ENCODE results near the gene ALB. TPM values are rescaled to one million over a fixed set of nuclear protein-coding genes. Genes with fewer than 3 reads are reported as not detected.

Gene ALB
- total RNA-seq, 1 experiment from 2014 or later, result 23.4 TPM

- ChIA-PET POLR2A (interaction anchor here (0.5 kb wide), 1 partner anchor 40 kb away, joined by 3 read pairs; no protein-coding TSS in a partner anchor), CTCF (no interaction called here)
- Mint-ChIP-seq H3K27me3 (ENCODE audit: low read depth) (no peaks in the 10 kb centered on the region), H3K4me3 (no peak overlapping the region), H3K4me1 (no peaks in the 10 kb centered on the region), H3K36me3 (no peaks in the 10 kb centered on the region), H3K9me3 (peaks cover 11% of the 10 kb centered on the region), H3K27ac (no peak overlapping the region)
- no peak for TF ChIP-seq USF1 (CRISPR knock-in tag; IDR thresholded peaks at IDR 0.05)
- TF ChIP-seq ZBTB43 (CRISPR knock-in tag; IDR thresholded peaks at IDR 0.05), result no peak
- TF ChIP-seq OVOL2 (CRISPR knock-in tag; IDR thresholded peaks at IDR 0.05; ENCODE audit: borderline replicate concordance), result no peak
- no peak for TF ChIP-seq MLX (CRISPR knock-in tag; IDR thresholded peaks at IDR 0.05)
- TF ChIP-seq HMGXB4 (CRISPR knock-in tag; IDR thresholded peaks at IDR 0.05), result no peak
- TF ChIP-seq GRHL2 (CRISPR knock-in tag; IDR thresholded peaks at IDR 0.05; ENCODE audit: insufficient replicate concordance, severe bottlenecking), result no peak
- TF ChIP-seq STAT6 (CRISPR knock-in tag; conservative IDR thresholded peaks at IDR 0.05; ENCODE audit: low read depth), result no peak
- TF ChIP-seq ZNF121 (CRISPR knock-in tag; IDR thresholded peaks at IDR 0.05), result no peak
- TF ChIP-seq GABPB1 (CRISPR knock-in tag; IDR thresholded peaks at IDR 0.05), result no peak
- TF ChIP-seq TEAD1 (CRISPR knock-in tag; IDR thresholded peaks at IDR 0.05), result no peak
- TF ChIP-seq USF2 (CRISPR knock-in tag; IDR thresholded peaks at IDR 0.05), result no peak
- no peak for TF ChIP-seq AFF4 (CRISPR knock-in tag; IDR thresholded peaks at IDR 0.05; ENCODE audit: borderline replicate concordance)
- no peak for DNase-seq (ENCODE audit: low spot score)
- ATAC-seq, result no peak
These were observed 20.6 kb upstream of the ALB start for GRCh38 chr4:73383452-73383851.

GRCh38 chr4:73387552-73387951, 16.5 kb upstream of the ALB start:
- Mint-ChIP-seq H3K4me1 (no peaks in the 10 kb centered on the region), H3K36me3 (no peaks in the 10 kb centered on the region), H3K4me3 (no peak overlapping the region), H3K9me3 (peaks cover 18% of the 10 kb centered on the region), H3K27me3 (ENCODE audit: low read depth) (no peaks in the 10 kb centered on the region), H3K27ac (no peak overlapping the region)
- ChIA-PET CTCF (no interaction called here), POLR2A (no interaction called here)
- no peak for DNase-seq (ENCODE audit: low spot score)
- no peak for ATAC-seq
- no peak for TF ChIP-seq FOXK1 (CRISPR knock-in tag; IDR thresholded peaks at IDR 0.05)
- TF ChIP-seq MXD4 (CRISPR knock-in tag; IDR thresholded peaks at IDR 0.05; ENCODE audit: borderline replicate concordance), result no peak
- TF ChIP-seq FOXJ3 (CRISPR knock-in tag; IDR thresholded peaks at IDR 0.05; ENCODE audit: borderline replicate concordance), result no peak
- no peak for TF ChIP-seq ERG (CRISPR knock-in tag; IDR thresholded peaks at IDR 0.05)
- no peak for TF ChIP-seq NR3C1 (CRISPR knock-in tag; conservative IDR thresholded peaks at IDR 0.05; ENCODE audit: low read depth)
- no peak for TF ChIP-seq AR (CRISPR knock-in tag; IDR thresholded peaks at IDR 0.05)
- TF ChIP-seq HMGA2 (CRISPR knock-in tag; IDR thresholded peaks at IDR 0.05), result no peak
